ENCODE results near the gene EIF2S1.

DNA sequence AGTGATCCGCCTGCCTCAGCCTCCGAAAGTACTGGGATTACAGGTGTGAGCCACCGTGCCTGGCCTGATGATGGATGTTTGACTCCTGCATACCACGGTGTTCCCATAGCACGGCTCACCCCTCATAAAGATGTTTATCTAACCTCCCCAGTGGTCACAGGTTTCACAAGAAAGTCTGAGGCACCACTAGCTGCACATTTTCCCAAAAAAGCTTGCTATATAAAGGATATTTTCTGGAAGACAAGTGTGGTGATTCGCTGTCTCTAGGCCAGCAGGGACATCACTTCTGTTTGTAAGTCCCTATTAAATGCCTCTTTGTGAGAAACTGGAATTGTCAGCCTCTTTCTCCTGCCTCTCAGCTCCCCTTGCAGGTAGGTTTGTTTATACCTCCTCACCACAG is 33.6 kb downstream of the EIF2S1 start:
- TF ChIP-seq, protein P1, sequence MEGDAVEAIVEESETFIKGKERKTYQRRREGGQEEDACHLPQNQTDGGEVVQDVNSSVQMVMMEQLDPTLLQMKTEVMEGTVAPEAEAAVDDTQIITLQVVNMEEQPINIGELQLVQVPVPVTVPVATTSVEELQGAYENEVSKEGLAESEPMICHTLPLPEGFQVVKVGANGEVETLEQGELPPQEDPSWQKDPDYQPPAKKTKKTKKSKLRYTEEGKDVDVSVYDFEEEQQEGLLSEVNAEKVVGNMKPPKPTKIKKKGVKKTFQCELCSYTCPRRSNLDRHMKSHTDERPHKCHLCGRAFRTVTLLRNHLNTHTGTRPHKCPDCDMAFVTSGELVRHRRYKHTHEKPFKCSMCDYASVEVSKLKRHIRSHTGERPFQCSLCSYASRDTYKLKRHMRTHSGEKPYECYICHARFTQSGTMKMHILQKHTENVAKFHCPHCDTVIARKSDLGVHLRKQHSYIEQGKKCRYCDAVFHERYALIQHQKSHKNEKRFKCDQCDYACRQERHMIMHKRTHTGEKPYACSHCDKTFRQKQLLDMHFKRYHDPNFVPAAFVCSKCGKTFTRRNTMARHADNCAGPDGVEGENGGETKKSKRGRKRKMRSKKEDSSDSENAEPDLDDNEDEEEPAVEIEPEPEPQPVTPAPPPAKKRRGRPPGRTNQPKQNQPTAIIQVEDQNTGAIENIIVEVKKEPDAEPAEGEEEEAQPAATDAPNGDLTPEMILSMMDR (IDR thresholded peaks at IDR 0.05 in 2 of 3, conservative IDR thresholded peaks at IDR 0.05 in 1 of 3; ENCODE audit: borderline replicate concordance in 1 of 3, insufficient read depth in 1 of 3, low read depth in 2 of 3, low read length in 2 of 3) = no peak
- TF ChIP-seq TCF7L2 (IDR thresholded peaks at IDR 0.05; ENCODE audit: borderline replicate concordance, extremely low read depth, insufficient read depth, insufficient read length) (no peak), POLR2A (IDR thresholded peaks at IDR 0.05; ENCODE audit: borderline replicate concordance, extremely low read depth, insufficient read depth, insufficient read length) (no peak), EZH2 (IDR thresholded peaks at IDR 0.05) (no peak), ZNF274 (IDR thresholded peaks at IDR 0.05; ENCODE audit: low read depth, low read length) (no peak), SRF (IDR thresholded peaks at IDR 0.05; ENCODE audit: low read depth) (no peak), FOSL1 (IDR thresholded peaks at IDR 0.05; ENCODE audit: low read depth) (no peak)

All from HCT116 (cell line).